Lung (tissue), 12 donors: Measurements from ENCODE around the gene FCMR. TPM values are rescaled to one million over a fixed set of nuclear protein-coding genes. Genes with fewer than 3 reads are reported as not detected.

Experiments used
- ATAC-seq: fragments of 200-7000 bp; cut with Tn5 transposase; one replicate; pipeline ENCODE4 v1.9.1; 2020; ENCODE audit warnings: moderate number of reproducible peaks; ENCODE audit not compliant: insufficient read depth, low FRiP score
- DNase-seq, 3 donors: peaks; one replicate each; pipeline ENCODE4 v3.0.0-alpha.2; 2013 to 2017
- H3K27ac ChIP-seq, 2 donors: one replicate each; pipeline ENCODE4 v1.5.1; 2013; ENCODE audit warnings: mild to moderate bottlenecking in 2 of 2, moderate library complexity in 2 of 2, control low read depth in 1 of 2, inconsistent platforms in 1 of 2, low read depth in 1 of 2, low read length in 1 of 2
- H3K27me3 ChIP-seq, 3 donors: one replicate each; pipeline ENCODE4 v1.5.1; 2013; ENCODE audit warnings: low read length in 2 of 3; ENCODE audit not compliant: control insufficient read depth in 3 of 3, insufficient read depth in 3 of 3
- H3K36me3 ChIP-seq, 4 donors: one replicate each; pipeline ENCODE4 v1.5.1; 2013; ENCODE audit warnings: low read length in 4 of 4, mild to moderate bottlenecking in 1 of 4, moderate library complexity in 1 of 4; ENCODE audit not compliant: control insufficient read depth in 4 of 4, insufficient read depth in 4 of 4
- H3K4me1 ChIP-seq, 5 donors: one replicate each; pipeline ENCODE4 v1.5.1; 2013; ENCODE audit warnings: low read length in 5 of 5, mild to moderate bottlenecking in 2 of 5, moderate library complexity in 1 of 5; ENCODE audit not compliant: control insufficient read depth in 5 of 5, insufficient read depth in 5 of 5
- H3K4me3 ChIP-seq: one replicate; pipeline ENCODE4 v1.5.1; 2013; ENCODE audit warnings: mild to moderate bottlenecking, control low read depth, moderate library complexity
- H3K9ac ChIP-seq, 2 donors: one replicate each; pipeline ENCODE4 v1.5.1; 2013; ENCODE audit warnings: low read length in 2 of 2, control low read depth in 1 of 2; ENCODE audit not compliant: insufficient read depth in 1 of 2
- H3K9me3 ChIP-seq, 4 donors: one replicate each; pipeline ENCODE4 v1.5.1; 2013; ENCODE audit warnings: low read length in 3 of 4, mild to moderate bottlenecking in 1 of 4, moderate library complexity in 1 of 4; ENCODE audit not compliant: control insufficient read depth in 4 of 4, insufficient read depth in 3 of 4
- WGBS, 2 donors: extraction: QIAGEN DNeasy Blood & Tissue Kit; methylation state at CpG; one replicate each; pipeline ENCODE4 v1.1.7; 2013; 5-methylcytosine and 5-hydroxymethylcytosine counted together
- polyA plus RNA-seq, 2 donors: library from polyadenylated mRNA; stranded (reverse); fragments of 200-250 nt; gene quantifications; one replicate each; pipeline ENCODE4 v1.2.1, GENCODE V29; 2013
- total RNA-seq, 2 donors: library from RNA; depleted of rRNA in 1 of 2; stranded (reverse); fragments of >200 nt in 1 of 2; gene quantifications; one replicate each; pipeline ENCODE4 v1.2.1, GENCODE V29; 2014 to 2021
- TF ChIP-seq, protein P1 (sequence below): IDR thresholded peaks from 2 replicates; pipeline ENCODE4 v1.5.1; 2012; ENCODE audit warnings: mild to moderate bottlenecking; ENCODE audit errors: control extremely low read depth, extremely low read depth
- donor health status: control.
- donor health status: control.
- donor health status: Bipolar disorder and iron deficiency.
- donor health status: healthy.
- donor health status: DM: yes; HTN: yes; CAD: no.

FCMR gene
- total and polyA plus RNA-seq, 4 donors = 3.6 to 13.3 (median 9.5) TPM

DNA sequence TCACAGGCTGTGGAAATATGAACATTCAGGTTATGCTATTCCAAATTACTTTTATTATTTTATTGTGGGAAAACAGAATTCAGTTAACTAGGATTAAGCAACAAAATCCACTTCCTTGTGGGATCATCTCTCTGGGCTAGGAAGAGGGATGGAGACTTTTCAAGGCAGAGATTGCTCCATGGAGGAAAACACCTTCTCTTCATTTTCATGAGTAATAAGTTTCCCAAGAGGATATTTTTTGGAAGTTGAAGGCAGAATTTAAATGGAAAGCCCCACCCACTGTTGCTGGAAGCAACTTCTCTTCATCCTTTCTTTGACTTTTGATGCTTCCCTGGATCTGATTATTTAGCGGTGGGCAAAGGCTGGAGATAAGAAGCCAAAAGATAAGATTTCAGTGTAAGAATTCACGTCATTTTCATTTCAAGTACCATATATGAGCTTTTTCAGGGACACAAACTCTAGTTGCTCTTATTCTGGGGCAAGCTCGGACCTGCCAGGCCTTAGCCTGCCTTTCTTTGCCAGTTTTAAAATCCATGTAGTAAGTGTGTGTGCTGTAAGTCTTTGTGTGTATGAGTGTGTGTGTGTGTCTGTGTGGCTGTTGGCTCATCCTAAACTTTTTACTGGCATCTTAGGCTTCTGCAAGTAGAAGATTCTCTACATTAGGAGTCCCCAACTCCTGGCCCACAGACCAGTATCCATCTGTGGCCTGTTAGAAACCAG, 36.2 kb downstream of the FCMR start:
- no peak for DNase-seq
- no peak overlapping the region for H3K9ac ChIP-seq

DNA sequence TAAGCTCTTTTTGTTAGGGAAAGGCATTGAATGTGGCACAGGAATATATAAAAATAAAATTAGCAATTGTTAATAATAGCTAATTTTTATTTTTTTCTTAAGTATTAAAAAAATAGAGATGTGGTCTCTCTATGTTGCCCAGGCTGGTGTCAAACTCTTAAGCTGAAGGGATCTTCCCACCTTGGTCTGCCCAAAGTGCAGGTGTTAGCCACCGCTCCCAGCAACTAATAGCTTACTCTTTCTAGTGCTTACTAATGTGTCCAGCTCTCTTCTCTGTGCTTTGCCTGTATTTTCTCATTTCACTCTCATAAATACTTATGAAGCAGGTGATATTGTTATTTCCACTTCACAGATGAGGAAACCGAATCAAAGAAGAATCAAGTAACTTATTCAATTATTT, 37.9 kb downstream of the FCMR start:
- ATAC-seq (no peak), DNase-seq (no peak)
- WGBS, 2 donors = 92 to 93% methylated on average over 2 of the region's 2 CpGs
- no peaks in the 10 kb centered on the region for H3K36me3 ChIP-seq
- H3K9ac ChIP-seq = no peak overlapping the region
- H3K27me3 ChIP-seq = no peaks in the 10 kb centered on the region
- no peak overlapping the region for H3K4me3 ChIP-seq
- no peaks in the 10 kb centered on the region for H3K9me3 ChIP-seq
- H3K4me1 ChIP-seq = no peaks in the 10 kb centered on the region
- TF ChIP-seq, protein P1, sequence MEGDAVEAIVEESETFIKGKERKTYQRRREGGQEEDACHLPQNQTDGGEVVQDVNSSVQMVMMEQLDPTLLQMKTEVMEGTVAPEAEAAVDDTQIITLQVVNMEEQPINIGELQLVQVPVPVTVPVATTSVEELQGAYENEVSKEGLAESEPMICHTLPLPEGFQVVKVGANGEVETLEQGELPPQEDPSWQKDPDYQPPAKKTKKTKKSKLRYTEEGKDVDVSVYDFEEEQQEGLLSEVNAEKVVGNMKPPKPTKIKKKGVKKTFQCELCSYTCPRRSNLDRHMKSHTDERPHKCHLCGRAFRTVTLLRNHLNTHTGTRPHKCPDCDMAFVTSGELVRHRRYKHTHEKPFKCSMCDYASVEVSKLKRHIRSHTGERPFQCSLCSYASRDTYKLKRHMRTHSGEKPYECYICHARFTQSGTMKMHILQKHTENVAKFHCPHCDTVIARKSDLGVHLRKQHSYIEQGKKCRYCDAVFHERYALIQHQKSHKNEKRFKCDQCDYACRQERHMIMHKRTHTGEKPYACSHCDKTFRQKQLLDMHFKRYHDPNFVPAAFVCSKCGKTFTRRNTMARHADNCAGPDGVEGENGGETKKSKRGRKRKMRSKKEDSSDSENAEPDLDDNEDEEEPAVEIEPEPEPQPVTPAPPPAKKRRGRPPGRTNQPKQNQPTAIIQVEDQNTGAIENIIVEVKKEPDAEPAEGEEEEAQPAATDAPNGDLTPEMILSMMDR = no peak
- H3K27ac ChIP-seq = no peak overlapping the region

More for the DNA sequence above, 36.2 kb downstream of the FCMR start:
- H3K36me3 ChIP-seq = no peaks in the 10 kb centered on the region
- peaks cover 0 to 1% (median 0%) of the 10 kb centered on the region in 5 donors for H3K4me1 ChIP-seq
- TF ChIP-seq, protein P1 = no peak
- WGBS, 2 donors = 80 to 97% methylated on average over 3 of the region's 3 CpGs
- H3K27ac ChIP-seq = no peak overlapping the region
- no peaks in the 10 kb centered on the region for H3K27me3 ChIP-seq
- no peak overlapping the region for H3K4me3 ChIP-seq
- no peak for ATAC-seq
- H3K9me3 ChIP-seq = no peaks in the 10 kb centered on the region

- Histone ChIP-seq H3K9me3 (peaks cover 0 to 5% (median 3%) of the 10 kb centered on the region in 4 donors), H3K36me3 (no peaks in the 10 kb centered on the region), H3K27me3 (no peaks in the 10 kb centered on the region), H3K4me3 (no peak overlapping the region), H3K4me1 (no peaks in the 10 kb centered on the region), H3K9ac (no peak overlapping the region), H3K27ac (no peak overlapping the region)
- ATAC-seq = no peak
- TF ChIP-seq, protein P1 = no peak
- DNase-seq = no peak
- WGBS, 2 donors = 95 to 97% methylated on average over 1 of the region's 1 CpG
Observed at GRCh38 chr1:206883160-206883559, 38.6 kb downstream of the FCMR start.

DNA sequence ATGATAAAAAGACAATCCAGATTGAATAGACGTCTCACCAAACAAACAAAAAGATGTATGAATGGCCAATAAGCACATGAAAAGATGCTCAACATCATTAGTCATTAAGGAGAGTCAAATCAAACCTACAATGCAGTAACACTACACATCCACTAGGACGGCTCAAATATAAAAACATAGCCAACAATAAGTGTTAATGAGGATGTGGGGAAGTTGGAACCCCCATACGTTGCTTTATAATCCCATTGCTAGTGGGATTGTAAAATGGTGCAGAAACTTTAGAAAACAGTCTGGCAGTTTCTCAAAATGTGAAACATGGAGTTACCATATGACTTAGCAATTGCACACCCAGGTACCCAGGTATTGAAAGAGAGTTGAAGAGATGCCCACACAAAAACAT, 39.2 kb downstream of the FCMR start:
- Histone ChIP-seq H3K36me3 (no peaks in the 10 kb centered on the region), H3K4me1 (no peaks in the 10 kb centered on the region), H3K9me3 (peaks cover 0 to 9% (median 3%) of the 10 kb centered on the region in 4 donors), H3K4me3 (no peak overlapping the region), H3K27me3 (no peaks in the 10 kb centered on the region), H3K9ac (no peak overlapping the region), H3K27ac (no peak overlapping the region)
- TF ChIP-seq, protein P1 = no peak
- 76 to 88% methylated on average over 3 of the region's 3 CpGs for WGBS, 2 donors
- no peak for DNase-seq
- ATAC-seq = no peak
